Keratinocyte (primary cell): ENCODE measurements around the gene TBCC. TPM values are rescaled to one million over a fixed set of nuclear protein-coding genes. Genes with fewer than 3 reads are reported as not detected.

Experiments used
- DNase-seq: peaks from one replicate; pipeline ENCODE4 v3.0.0-alpha.2; 2011; ENCODE audit warnings: low read depth, missing footprints, low spot score
- FAIRE-seq: peaks from 2 replicates; lab custom pipeline; 2011; peaks lifted over from hg19 to GRCh38; lab: Jason Lieb, UNC
- H2AFZ ChIP-seq: 2 replicates; pipeline ENCODE4 v1.6.0; 2012; ENCODE audit warnings: low read length, control low read depth, inconsistent platforms; ENCODE audit not compliant: control insufficient read depth
- H3K27ac ChIP-seq: 2 replicates; pipeline ENCODE4 v1.5.1; 2011; ENCODE audit warnings: low read length; ENCODE audit not compliant: control insufficient read depth, insufficient read depth
- H3K27me3 ChIP-seq: 3 replicates; pipeline ENCODE4 v1.6.0; 2011; ENCODE audit warnings: low read length; ENCODE audit not compliant: control insufficient read depth, insufficient read depth; ENCODE audit errors: extremely low read depth
- H3K36me3 ChIP-seq, 2 experiments: 2 replicates in 1 of 2; 3 replicates in 1 of 2; pipeline ENCODE4 v1.5.1; 2011; ENCODE audit warnings: low read length in 2 of 2, mild to moderate bottlenecking in 1 of 2; ENCODE audit not compliant: control insufficient read depth in 2 of 2, insufficient read depth in 2 of 2; ENCODE audit errors: extremely low read depth in 1 of 2
- H3K4me1 ChIP-seq: 3 replicates; pipeline ENCODE4 v1.5.1; 2011; ENCODE audit warnings: low read length; ENCODE audit not compliant: control insufficient read depth, insufficient read depth; ENCODE audit errors: extremely low read depth
- H3K4me2 ChIP-seq: 3 replicates; pipeline ENCODE4 v1.6.0; 2011; ENCODE audit warnings: low read depth, low read length; ENCODE audit not compliant: control insufficient read depth, insufficient read depth; ENCODE audit errors: extremely low read depth
- H3K4me3 ChIP-seq, 3 experiments: fragments of 200-600 bp in 1 of 3; sonication (generic) in 1 of 3; 2 replicates in 2 of 3; 3 replicates in 1 of 3; pipeline ENCODE4 v1.5.1; 2011 to 2016; ENCODE audit warnings: low read length in 3 of 3, mild to moderate bottlenecking in 3 of 3, control low read depth in 2 of 3, inconsistent platforms in 1 of 3, low read depth in 1 of 3, mixed read lengths in 1 of 3, mixed run types in 1 of 3, moderate library complexity in 1 of 3; ENCODE audit not compliant: control insufficient read depth in 2 of 3, insufficient read depth in 2 of 3; ENCODE audit errors: extremely low read depth in 1 of 3
- H3K79me2 ChIP-seq: 2 replicates; pipeline ENCODE4 v1.6.0; 2012; ENCODE audit warnings: low read length; ENCODE audit not compliant: control insufficient read depth, insufficient read depth
- H3K9ac ChIP-seq: 3 replicates; pipeline ENCODE4 v1.6.0; 2011; ENCODE audit warnings: low read length; ENCODE audit not compliant: control insufficient read depth, insufficient read depth; ENCODE audit errors: extremely low read depth
- H3K9me1 ChIP-seq: 3 replicates; pipeline ENCODE4 v1.6.0; 2011; ENCODE audit warnings: low read length; ENCODE audit not compliant: control insufficient read depth, insufficient read depth; ENCODE audit errors: extremely low read depth
- H3K9me3 ChIP-seq: 2 replicates; pipeline ENCODE4 v1.5.1; 2012; ENCODE audit warnings: low read depth, low read length; ENCODE audit not compliant: control insufficient read depth
- H4K20me1 ChIP-seq: 3 replicates; pipeline ENCODE4 v1.6.0; 2011; ENCODE audit warnings: low read length; ENCODE audit not compliant: control insufficient read depth, insufficient read depth; ENCODE audit errors: extremely low read depth
- CTCF ChIP-seq, 3 experiments: IDR thresholded peaks in 1 of 3; conservative IDR thresholded peaks in 1 of 3; optimal IDR thresholded peaks in 1 of 3; 2 replicates in 2 of 3; 3 replicates in 1 of 3; pipeline versions ENCODE3 to v1.5.1; 2011; ENCODE audit warnings: low read length in 3 of 3, mild to moderate bottlenecking in 3 of 3, moderate library complexity in 2 of 3, control low read depth in 1 of 3, inconsistent platforms in 1 of 3; ENCODE audit not compliant: insufficient read depth in 2 of 3; ENCODE audit errors: extremely low read depth in 1 of 3
- EZH2 ChIP-seq: IDR thresholded peaks from one replicate; pipeline ENCODE4 v1.6.1; 2012; ENCODE audit warnings: inconsistent platforms, mild to moderate bottlenecking, low read length, moderate library complexity
- dilution Hi-C: fragments of 300-500 bp; cut with MboI; formaldehyde crosslinking; loops from one replicate; pipeline ENCODE4 v1.7.0; 2020; ENCODE audit warnings: low sequenced_read_pairs; ENCODE audit not compliant: extremely low pct_ligation_motif_present
- polyA plus RNA-seq, 5 experiments: library from polyadenylated mRNA; depleted of rRNA in 3 of 5; stranded (reverse) in 3 of 5; stranded (forward) in 1 of 5; unstranded in 1 of 5; fragments of >200 nt; gene quantifications; 1 replicate in 1 of 5; 2 replicates in 3 of 5; 3 replicates in 1 of 5; pipeline versions ENCODE4 v1.2.1 to v1.2.3, GENCODE V29; 2011 to 2012; ENCODE audit warnings: missing spikeins in 2 of 5, low read depth in 1 of 5, low replicate concordance in 1 of 5

The TBCC gene
- polyA plus RNA-seq, 1 donor (not counting 4 experiments of a cell fraction or from before 2014, with no cell fraction given), result 16.7 TPM

- no peak overlapping the region for H3K9ac ChIP-seq
- H2AFZ ChIP-seq, result no peak overlapping the region
- dilution Hi-C loops, result no loop called here
- FAIRE-seq (no peak), DNase-seq (no peak)
- TF ChIP-seq EZH2, result no peak
- no peak for TF ChIP-seq CTCF (optimal IDR thresholded peaks at IDR 0.05 in 1 of 3, IDR thresholded peaks at IDR 0.05 in 1 of 3, conservative IDR thresholded peaks at IDR 0.05 in 1 of 3; ENCODE audit: extremely low read depth in 1 of 3, insufficient read depth in 2 of 3, low read length in 3 of 3)
- no peaks in the 10 kb centered on the region for H3K27me3 ChIP-seq
- H3K9me3 ChIP-seq, result no peaks in the 10 kb centered on the region
- H3K4me3 ChIP-seq, result no peak overlapping the region
- no peaks in the 10 kb centered on the region for H4K20me1 ChIP-seq
- H3K36me3 ChIP-seq, result no peaks in the 10 kb centered on the region
- no peaks in the 10 kb centered on the region for H3K9me1 ChIP-seq
- H3K4me1 ChIP-seq, result peaks cover 5% of the 10 kb centered on the region
- no peak overlapping the region for H3K27ac ChIP-seq
- no peak overlapping the region for H3K4me2 ChIP-seq
- H3K79me2 ChIP-seq, result no peaks in the 10 kb centered on the region
These were observed 23.9 kb upstream of the TBCC start for GRCh38 chr6:42769836-42770235.

GRCh38 chr6:42769051-42769450 is 23.1 kb upstream of the TBCC start:
- Histone ChIP-seq H3K79me2 (no peaks in the 10 kb centered on the region), H2AFZ (no peak overlapping the region), H3K9me3 (no peaks in the 10 kb centered on the region), H3K27me3 (no peaks in the 10 kb centered on the region), H3K4me1 (peaks cover 5% of the 10 kb centered on the region), H3K4me2 (no peak overlapping the region), H3K27ac (no peak overlapping the region), H3K9me1 (no peaks in the 10 kb centered on the region), H3K4me3 (no peak overlapping the region), H4K20me1 (no peaks in the 10 kb centered on the region), H3K36me3 (no peaks in the 10 kb centered on the region), H3K9ac (no peak overlapping the region)
- dilution Hi-C loops, result no loop called here
- TF ChIP-seq CTCF (optimal IDR thresholded peaks at IDR 0.05 in 1 of 3, IDR thresholded peaks at IDR 0.05 in 1 of 3, conservative IDR thresholded peaks at IDR 0.05 in 1 of 3; ENCODE audit: extremely low read depth in 1 of 3, insufficient read depth in 2 of 3, low read length in 3 of 3), result no peak
- no peak for TF ChIP-seq EZH2
- no peak for FAIRE-seq
- DNase-seq, result no peak
